ENCODE data around the gene IL1RAPL2. TPM values are rescaled to one million over a fixed set of nuclear protein-coding genes. Genes with fewer than 3 reads are reported as not detected.
"Not testable (repeated sequence)": the region's sequence is repeated elsewhere in the genome, so short reads cannot be mapped to it uniquely, and the experiment has no call there.

The IL1RAPL2 gene
- total RNA-seq, 1 donor from 2014 or later = not detected

DNA sequence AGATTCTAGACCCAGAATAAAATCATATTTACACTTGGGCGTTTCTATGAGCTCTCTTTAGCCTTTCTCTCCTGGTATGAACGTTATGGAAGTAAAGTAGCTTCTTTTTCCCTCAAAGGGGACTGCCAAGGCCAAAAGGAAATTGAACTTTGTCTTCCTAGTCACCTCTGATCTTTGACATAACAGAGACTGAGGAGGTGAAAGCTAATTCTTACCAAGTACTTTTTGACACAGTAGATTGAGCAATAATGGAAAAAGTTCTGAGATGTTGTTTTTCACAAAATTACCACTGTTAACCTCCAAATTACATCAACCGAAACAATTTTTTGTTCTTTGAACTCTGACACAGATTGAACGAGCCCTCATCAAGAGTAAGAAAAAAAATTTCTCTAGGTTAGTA is 336.1 kb downstream of the IL1RAPL2 start:
- no peaks in the 10 kb centered on the region for H3K27me3 ChIP-seq
- Mint-ChIP-seq H3K27me3 (ENCODE audit: insufficient read depth, low read depth) (no peaks in the 10 kb centered on the region), H3K27ac (no peak overlapping the region), H3K9me3 (no peaks in the 10 kb centered on the region), H3K36me3 (no peaks in the 10 kb centered on the region), H3K4me3 (no peak overlapping the region), H3K4me1 (no peaks in the 10 kb centered on the region)
- H3K27ac ChIP-seq = no peak overlapping the region
- no peaks in the 10 kb centered on the region for H3K36me3 ChIP-seq
- no peak overlapping the region for H2AFZ ChIP-seq (replicated peaks)
- no peak overlapping the region for H3K9ac ChIP-seq
- H3K9me3 ChIP-seq (ENCODE audit: low read depth) = peaks cover 8% of the 10 kb centered on the region
- H3K4me3 ChIP-seq = no peak overlapping the region
- no peaks in the 10 kb centered on the region for H4K20me1 ChIP-seq (ENCODE audit: low read depth)
- DNase-seq (ENCODE audit: low spot score) = no peak
- no peaks in the 10 kb centered on the region for H3K79me2 ChIP-seq (ENCODE audit: low read depth)
- TF ChIP-seq EZH2phosphoT487 (IDR thresholded peaks at IDR 0.05) (no peak), EZH2 (IDR thresholded peaks at IDR 0.05) (no peak)
- no peaks in the 10 kb centered on the region for H3F3A ChIP-seq (ENCODE audit: low read depth)
- no peak overlapping the region for H3K4me2 ChIP-seq
- no peaks in the 10 kb centered on the region for H3K4me1 ChIP-seq

DNA sequence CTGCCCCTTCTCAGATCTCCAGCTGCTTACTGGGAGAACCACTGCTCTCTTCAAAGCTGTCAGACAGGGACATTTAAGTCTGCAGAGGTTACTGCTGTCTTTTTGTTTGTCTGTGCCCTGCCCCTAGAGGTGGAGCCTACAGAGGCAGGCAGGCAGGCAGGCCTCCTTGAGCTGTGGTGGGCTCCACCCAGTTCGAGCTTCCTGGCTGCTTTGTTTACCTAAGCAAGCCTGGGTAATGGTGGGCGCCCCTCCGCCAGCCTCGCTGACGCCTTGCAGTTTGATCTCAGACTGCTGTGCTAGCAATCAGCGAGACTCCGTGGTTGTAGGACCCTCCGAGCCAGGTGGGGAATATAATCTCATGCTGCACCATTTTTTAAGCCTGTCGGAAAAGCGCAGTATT is 343.7 kb downstream of the IL1RAPL2 start:
- not testable (repeated sequence) for H3K4me1 ChIP-seq; H3F3A ChIP-seq (ENCODE audit: low read depth); H3K79me2 ChIP-seq (ENCODE audit: low read depth); H3K9me3 Mint-ChIP-seq; H3K4me1 Mint-ChIP-seq; H3K27ac Mint-ChIP-seq; H3K27me3 Mint-ChIP-seq (ENCODE audit: insufficient read depth, low read depth); H3K36me3 ChIP-seq; H3K27me3 ChIP-seq; H3K9ac ChIP-seq; H3K36me3 Mint-ChIP-seq; H3K9me3 ChIP-seq (ENCODE audit: low read depth); H3K27ac ChIP-seq; H4K20me1 ChIP-seq (ENCODE audit: low read depth)
- H3K4me3 Mint-ChIP-seq = peak overlapping the region; percentile 83
- H3K4me2 ChIP-seq = peak overlapping the region; percentile 59
- H2AFZ ChIP-seq (replicated peaks) = peak overlapping the region; percentile 85
- peak; percentile 13 for DNase-seq (ENCODE audit: low spot score)
- H3K4me3 ChIP-seq = peak overlapping the region; percentile 56

DNA sequence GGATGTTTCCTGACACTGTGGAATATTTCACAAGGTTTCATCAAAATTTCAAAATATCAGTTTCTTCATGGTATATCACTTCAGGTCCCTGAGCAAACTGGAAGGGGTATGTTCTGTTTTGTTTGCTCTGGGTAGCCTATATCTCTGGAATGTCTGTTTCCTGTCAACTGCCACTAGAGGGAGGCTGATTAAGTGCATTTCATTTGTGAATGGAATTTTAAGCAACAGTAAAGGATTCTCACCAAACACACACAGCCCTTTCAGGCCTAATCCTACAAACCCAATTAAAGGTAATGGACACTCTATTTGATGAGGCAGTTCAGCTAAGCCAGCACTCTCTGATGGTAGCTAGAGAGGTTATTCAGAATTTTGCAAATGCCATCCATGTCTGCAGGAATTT is 347.3 kb downstream of the IL1RAPL2 start:
- no peak overlapping the region for H3K9ac ChIP-seq
- H3K27ac ChIP-seq = no peak overlapping the region
- DNase-seq (ENCODE audit: low spot score) = peak; percentile 69
- Mint-ChIP-seq H3K27me3 (ENCODE audit: insufficient read depth, low read depth) (no peaks in the 10 kb centered on the region), H3K4me3 (no peak overlapping the region), H3K27ac (no peak overlapping the region), H3K36me3 (no peaks in the 10 kb centered on the region), H3K9me3 (peaks cover 2% of the 10 kb centered on the region), H3K4me1 (peaks cover 3% of the 10 kb centered on the region)
- H3K36me3 ChIP-seq = no peaks in the 10 kb centered on the region
- no peaks in the 10 kb centered on the region for H3K27me3 ChIP-seq
- peaks cover 3% of the 10 kb centered on the region for H3K9me3 ChIP-seq (ENCODE audit: low read depth)
- H3K4me1 ChIP-seq = no peaks in the 10 kb centered on the region
- H3K4me2 ChIP-seq = no peak overlapping the region
- TF ChIP-seq EZH2 (IDR thresholded peaks at IDR 0.05) = no peak
- TF ChIP-seq EZH2phosphoT487 (IDR thresholded peaks at IDR 0.05) = peak; percentile 61
- TF ChIP-seq, protein P1, sequence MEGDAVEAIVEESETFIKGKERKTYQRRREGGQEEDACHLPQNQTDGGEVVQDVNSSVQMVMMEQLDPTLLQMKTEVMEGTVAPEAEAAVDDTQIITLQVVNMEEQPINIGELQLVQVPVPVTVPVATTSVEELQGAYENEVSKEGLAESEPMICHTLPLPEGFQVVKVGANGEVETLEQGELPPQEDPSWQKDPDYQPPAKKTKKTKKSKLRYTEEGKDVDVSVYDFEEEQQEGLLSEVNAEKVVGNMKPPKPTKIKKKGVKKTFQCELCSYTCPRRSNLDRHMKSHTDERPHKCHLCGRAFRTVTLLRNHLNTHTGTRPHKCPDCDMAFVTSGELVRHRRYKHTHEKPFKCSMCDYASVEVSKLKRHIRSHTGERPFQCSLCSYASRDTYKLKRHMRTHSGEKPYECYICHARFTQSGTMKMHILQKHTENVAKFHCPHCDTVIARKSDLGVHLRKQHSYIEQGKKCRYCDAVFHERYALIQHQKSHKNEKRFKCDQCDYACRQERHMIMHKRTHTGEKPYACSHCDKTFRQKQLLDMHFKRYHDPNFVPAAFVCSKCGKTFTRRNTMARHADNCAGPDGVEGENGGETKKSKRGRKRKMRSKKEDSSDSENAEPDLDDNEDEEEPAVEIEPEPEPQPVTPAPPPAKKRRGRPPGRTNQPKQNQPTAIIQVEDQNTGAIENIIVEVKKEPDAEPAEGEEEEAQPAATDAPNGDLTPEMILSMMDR (IDR thresholded peaks at IDR 0.05) = peak; percentile 59
- H3K4me3 ChIP-seq = no peak overlapping the region
- no peak overlapping the region for H2AFZ ChIP-seq (replicated peaks)
- H3K79me2 ChIP-seq (ENCODE audit: low read depth) = no peaks in the 10 kb centered on the region
- no peaks in the 10 kb centered on the region for H4K20me1 ChIP-seq (ENCODE audit: low read depth)
- H3F3A ChIP-seq (ENCODE audit: low read depth) = no peaks in the 10 kb centered on the region

DNA sequence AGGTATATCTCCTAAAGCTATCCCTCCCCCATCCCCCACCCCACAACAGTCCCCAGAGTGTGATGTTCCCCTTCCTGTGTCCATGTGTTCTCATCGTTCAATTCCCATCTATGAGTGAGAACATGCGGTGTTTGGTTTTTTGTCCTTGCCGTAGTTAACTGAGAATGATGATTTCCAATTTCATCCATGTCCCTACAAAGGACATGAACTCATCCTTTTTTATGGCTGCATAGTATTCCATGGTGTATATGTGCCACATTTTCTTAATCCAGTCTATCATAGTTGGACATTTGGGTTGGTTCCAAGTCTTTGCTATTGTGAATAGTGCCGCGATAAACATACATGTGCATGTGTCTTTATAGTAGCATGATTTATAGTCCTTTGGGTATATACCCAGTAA is 348.7 kb downstream of the IL1RAPL2 start:
- H3K27me3 Mint-ChIP-seq (ENCODE audit: insufficient read depth, low read depth); H3K4me1 Mint-ChIP-seq; H4K20me1 ChIP-seq (ENCODE audit: low read depth); H3K79me2 ChIP-seq (ENCODE audit: low read depth); DNase-seq (ENCODE audit: low spot score); H3K27ac Mint-ChIP-seq; H3K4me2 ChIP-seq; H3K36me3 Mint-ChIP-seq; H3K27me3 ChIP-seq; H3K9ac ChIP-seq; H2AFZ ChIP-seq (replicated peaks); H3K9me3 ChIP-seq (ENCODE audit: low read depth); H3K4me1 ChIP-seq; H3K9me3 Mint-ChIP-seq; H3K4me3 ChIP-seq; H3K27ac ChIP-seq; H3K4me3 Mint-ChIP-seq; H3F3A ChIP-seq (ENCODE audit: low read depth); H3K36me3 ChIP-seq: not testable (repeated sequence)

DNA sequence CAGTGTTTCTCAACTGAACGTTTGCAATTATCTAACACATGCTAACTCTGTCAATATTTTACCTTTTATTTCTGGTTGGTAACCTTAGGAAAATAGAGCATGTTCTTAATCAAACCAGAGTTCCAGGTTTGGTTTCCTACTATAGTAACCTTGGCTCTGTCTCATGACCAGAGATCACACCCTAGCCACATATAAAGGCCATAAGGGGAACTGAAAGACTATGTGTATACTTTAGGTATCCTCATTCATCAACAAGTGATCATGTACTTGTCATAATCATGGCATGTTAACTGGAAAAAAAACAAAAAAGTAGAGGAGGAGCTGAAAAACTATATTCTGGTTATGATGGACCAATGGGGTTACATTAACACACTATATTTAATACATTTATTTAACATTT is 352.1 kb downstream of the IL1RAPL2 start:
- Histone ChIP-seq H3K4me2 (no peak overlapping the region), H3K4me3 (no peak overlapping the region), H3K79me2 (ENCODE audit: low read depth) (no peaks in the 10 kb centered on the region), H3K4me1 (no peaks in the 10 kb centered on the region), H3K9me3 (ENCODE audit: low read depth) (peaks cover 3% of the 10 kb centered on the region), H4K20me1 (ENCODE audit: low read depth) (no peaks in the 10 kb centered on the region), H2AFZ (replicated peaks) (no peak overlapping the region), H3K27me3 (no peaks in the 10 kb centered on the region), H3K36me3 (no peaks in the 10 kb centered on the region), H3F3A (ENCODE audit: low read depth) (no peaks in the 10 kb centered on the region), H3K9ac (no peak overlapping the region), H3K27ac (no peak overlapping the region)
- TF ChIP-seq EZH2phosphoT487 (IDR thresholded peaks at IDR 0.05) (no peak), EZH2 (IDR thresholded peaks at IDR 0.05) (no peak)
- TF ChIP-seq, protein P1 (IDR thresholded peaks at IDR 0.05) = no peak
- no peak for DNase-seq (ENCODE audit: low spot score)
- H3K27ac Mint-ChIP-seq = no peak overlapping the region
- no peaks in the 10 kb centered on the region for H3K27me3 Mint-ChIP-seq (ENCODE audit: insufficient read depth, low read depth)
- H3K9me3 Mint-ChIP-seq = peaks cover 6% of the 10 kb centered on the region
- no peaks in the 10 kb centered on the region for H3K36me3 Mint-ChIP-seq
- no peak overlapping the region for H3K4me3 Mint-ChIP-seq
- H3K4me1 Mint-ChIP-seq = no peaks in the 10 kb centered on the region

All from neural progenitor cell (in vitro differentiated cells).